Prostate gland (tissue), 2 donors: ENCODE results near the gene DAP.

Experiments
- CTCF ChIP-seq, 4 experiments: fragments of 200-600 bp in 2 of 4; fragments of 450-650 bp in 2 of 4; sonication (generic) in 2 of 4; IDR thresholded peaks; 1 replicate in 3 of 4; 2 replicates in 1 of 4; pipeline ENCODE4 v1.5.1; 2016 to 2019; ENCODE audit warnings: antibody characterized with exemption in 4 of 4, mild to moderate bottlenecking in 2 of 4, moderate library complexity in 2 of 4
- POLR2A ChIP-seq: fragments of 450-650 bp; IDR thresholded peaks from one replicate; pipeline ENCODE4 v1.6.1; 2016; ENCODE audit warnings: antibody characterized with exemption, mild to moderate bottlenecking
- POLR2AphosphoS5 ChIP-seq: sonication (generic); formaldehyde crosslinking; IDR thresholded peaks from one replicate; pipeline ENCODE4 v1.6.1; 2017; ENCODE audit warnings: antibody characterized with exemption

GRCh38 chr5:10702040-10702629 is 58.9 kb downstream of the DAP start:
- TF ChIP-seq CTCF (IDR thresholded peaks at IDR 0.05) (no peak), POLR2A (no peak), POLR2AphosphoS5 (no peak)
